HCT116 (cell line): ENCODE results near the gene TMEM182. TPM values are rescaled to one million over a fixed set of nuclear protein-coding genes. Genes with fewer than 3 reads are reported as not detected.

Source experiments
- ATAC-seq: fragments of 200-7000 bp; cut with Tn5 transposase; 2 replicates; pipeline ENCODE4 v1.9.1; 2020; ENCODE audit warnings: mild to moderate bottlenecking, moderate library complexity
- BruUV-seq: library from RNA; stranded (reverse); fragments of 400-500 nt; replicated peaks from 2 replicates; lab custom pipeline; 2021; lab: Mats Ljungman, UMichigan
- CTCF ChIA-PET: fragments of 300-600 bp; sonication (Branson Sonifier 250); formaldehyde crosslinking; loops from one replicate; lab custom pipeline; 2021; ENCODE audit warnings: antibody characterized with exemption; lab: Charles Lee
- POLR2A ChIA-PET: fragments of 300-600, 350-600 bp; sonication (Branson Sonifier 250); formaldehyde crosslinking; loops from one replicate; lab custom pipeline; 2021; ENCODE audit warnings: antibody characterized with exemption; lab: Charles Lee
- RAD21 ChIA-PET, 2 experiments: fragments of 300-600 bp; sonication (Branson Sonifier 250); formaldehyde crosslinking; loops; one replicate each; lab custom pipeline; 2023; ENCODE audit warnings: low total read pairs in 2 of 2; ENCODE audit not compliant: uncharacterized antibody in 2 of 2, unreplicated experiment in 2 of 2, low non-redundant PET in 1 of 2; lab: Charles Lee
- DNase-seq: peaks from one replicate; pipeline ENCODE4 v3.0.0-alpha.2; 2010; ENCODE audit warnings: low read depth, low spot score
- H2AFZ ChIP-seq: fragments of 200-600 bp; shearing (Covaris generic), sonication (generic); 2 replicates; pipeline ENCODE4 v1.6.1; 2017; ENCODE audit warnings: low read depth, mixed run types, mixed read lengths, antibody characterized with exemption, low read length; ENCODE audit not compliant: poor library complexity, severe bottlenecking
- H3K27ac ChIP-seq: 2 replicates; pipeline ENCODE4 v1.5.1; 2012; ENCODE audit warnings: low read depth, low read length
- H3K27me3 ChIP-seq: fragments of 200-600 bp; sonication (generic); 2 replicates; pipeline ENCODE4 v1.6.1; 2016; ENCODE audit warnings: mixed run types, low read length, mixed read lengths; ENCODE audit not compliant: insufficient read depth
- H3K36me3 ChIP-seq, 2 experiments: fragments of 200-500 bp in 1 of 2; fragments of 200-600 bp in 1 of 2; sonication (Bioruptor generic) in 1 of 2; sonication (generic) in 1 of 2; 2 replicates each; pipeline versions ENCODE4 v1.5.1 to v1.6.1; 2014 to 2016; ENCODE audit warnings: low read length in 2 of 2, inconsistent platforms in 1 of 2, mixed read lengths in 1 of 2, mixed run types in 1 of 2; ENCODE audit not compliant: insufficient read depth in 2 of 2, control insufficient read depth in 1 of 2
- H3K4me1 ChIP-seq, 2 experiments: fragments of 200-600 bp in 1 of 2; sonication (generic) in 1 of 2; 2 replicates each; pipeline versions ENCODE4 v1.5.1 to v1.6.1; 2012 to 2017; ENCODE audit warnings: low read length in 2 of 2, inconsistent platforms in 1 of 2, mild to moderate bottlenecking in 1 of 2, mixed read lengths in 1 of 2, mixed run types in 1 of 2, moderate library complexity in 1 of 2; ENCODE audit not compliant: insufficient read depth in 2 of 2, control insufficient read depth in 1 of 2
- H3K4me2 ChIP-seq: fragments of 200-600 bp; sonication (generic); 2 replicates; pipeline ENCODE4 v1.6.1; 2017; ENCODE audit warnings: mixed run types, low read length, mixed read lengths
- H3K4me3 ChIP-seq, 2 experiments: fragments of 200-600 bp in 1 of 2; sonication (generic) in 1 of 2; replicated peaks in 1 of 2; 2 replicates each; pipeline ENCODE4 v1.5.1; 2011 to 2016; ENCODE audit warnings: low read length in 2 of 2, control low read depth in 1 of 2, low read depth in 1 of 2, mild to moderate bottlenecking in 1 of 2, mixed read lengths in 1 of 2, mixed run types in 1 of 2
- H3K79me2 ChIP-seq: fragments of 200-600 bp; sonication (generic); 2 replicates; pipeline ENCODE4 v1.6.1; 2017; ENCODE audit warnings: mild to moderate bottlenecking, mixed run types, low read length, moderate library complexity, mixed read lengths; ENCODE audit not compliant: insufficient read depth
- H3K9ac ChIP-seq: fragments of 200-600 bp; sonication (generic); 2 replicates; pipeline ENCODE4 v1.6.1; 2016; ENCODE audit warnings: low read length, mixed read lengths
- H3K9me2 ChIP-seq: fragments of 200-600 bp; sonication (generic), shearing (Covaris generic); 2 replicates; pipeline ENCODE4 v1.6.1; 2017; ENCODE audit warnings: mixed run types, mild to moderate bottlenecking, moderate library complexity; ENCODE audit not compliant: insufficient read depth
- H3K9me3 ChIP-seq, 2 experiments: fragments of 200-500 bp in 1 of 2; fragments of 200-600 bp in 1 of 2; sonication (Bioruptor generic) in 1 of 2; sonication (generic) in 1 of 2; 2 replicates each; pipeline ENCODE4 v1.6.1; 2014 to 2017; ENCODE audit warnings: low read length in 2 of 2, mixed read lengths in 2 of 2, inconsistent platforms in 1 of 2, low read depth in 1 of 2, mild to moderate bottlenecking in 1 of 2, mixed run types in 1 of 2, moderate library complexity in 1 of 2; ENCODE audit not compliant: control insufficient read depth in 1 of 2, insufficient read depth in 1 of 2
- H4K20me1 ChIP-seq: fragments of 200-600 bp; sonication (generic), shearing (Covaris generic); 2 replicates; pipeline ENCODE4 v1.6.1; 2017; ENCODE audit warnings: mixed run types, mild to moderate bottlenecking, moderate library complexity; ENCODE audit not compliant: insufficient read depth
- CEBPB ChIP-seq: IDR thresholded peaks from 2 replicates; pipeline ENCODE4 v1.6.1; 2012; ENCODE audit warnings: low read depth
- CTCF ChIP-seq, 3 experiments: fragments of 200-600 bp in 1 of 3; sonication (generic) in 1 of 3; IDR thresholded peaks in 2 of 3; conservative IDR thresholded peaks in 1 of 3; 2 replicates each; pipeline ENCODE4 v1.5.1; 2012 to 2017; ENCODE audit warnings: low read depth in 2 of 3, low read length in 2 of 3, antibody characterized with exemption in 1 of 3, borderline replicate concordance in 1 of 3, control low read depth in 1 of 3, mild to moderate bottlenecking in 1 of 3, mixed read lengths in 1 of 3, mixed run types in 1 of 3, moderate library complexity in 1 of 3; ENCODE audit not compliant: insufficient read depth in 1 of 3
- EGR1 ChIP-seq: IDR thresholded peaks from 2 replicates; pipeline ENCODE4 v1.6.1; 2012; ENCODE audit warnings: low read depth
- ELF1 ChIP-seq: IDR thresholded peaks from 2 replicates; pipeline ENCODE4 v1.6.1; 2012; ENCODE audit warnings: low read depth, borderline replicate concordance
- EZH2 ChIP-seq: fragments of 200-600 bp; sonication (generic); IDR thresholded peaks from 2 replicates; pipeline ENCODE4 v1.6.1; 2017; ENCODE audit warnings: antibody characterized with exemption, mixed run types
- EZH2phosphoT487 ChIP-seq: fragments of 200-600 bp; IDR thresholded peaks from 2 replicates; pipeline ENCODE4 v1.6.1; 2018; ENCODE audit warnings: antibody characterized with exemption, borderline replicate concordance
- MAX ChIP-seq: IDR thresholded peaks from 2 replicates; pipeline ENCODE4 v1.6.1; 2012
- POLR2A ChIP-seq: IDR thresholded peaks from 2 replicates; pipeline ENCODE4 v1.7.0; 2011; ENCODE audit warnings: borderline replicate concordance; ENCODE audit not compliant: insufficient read depth, insufficient read length; ENCODE audit errors: extremely low read depth
- POLR2AphosphoS5 ChIP-seq: IDR thresholded peaks from 2 replicates; pipeline ENCODE4 v1.6.1; 2011; ENCODE audit warnings: mild to moderate bottlenecking, low read depth, low read length, moderate library complexity
- REST ChIP-seq: IDR thresholded peaks from 2 replicates; pipeline ENCODE4 v1.6.1; 2012; ENCODE audit warnings: low read depth
- SP1 ChIP-seq: IDR thresholded peaks from 2 replicates; pipeline ENCODE4 v1.6.1; 2012; ENCODE audit warnings: low read depth
- SRF ChIP-seq: IDR thresholded peaks from 2 replicates; pipeline ENCODE4 v1.6.1; 2012; ENCODE audit warnings: low read depth
- YY1 ChIP-seq: IDR thresholded peaks from 2 replicates; pipeline ENCODE4 v1.6.1; 2011; ENCODE audit warnings: low read length, low read depth, moderate library complexity, mild to moderate bottlenecking; ENCODE audit not compliant: insufficient replicate concordance; ENCODE audit errors: extremely low read depth
- ZBTB33 ChIP-seq: IDR thresholded peaks from 2 replicates; pipeline ENCODE4 v1.6.1; 2011; ENCODE audit warnings: mild to moderate bottlenecking, low read length, moderate library complexity; ENCODE audit not compliant: insufficient replicate concordance; ENCODE audit errors: extremely low read depth
- ZNF274 ChIP-seq: fragments of 200-500 bp; sonication (Bioruptor generic); IDR thresholded peaks from 2 replicates; pipeline ENCODE4 v1.6.1; 2014; ENCODE audit warnings: mild to moderate bottlenecking, low read depth, low read length, inconsistent platforms
- intact Hi-C: fragments of 100-400 bp; cut with micrococcal nuclease; formaldehyde crosslinking; loops from 2 replicates; pipeline ENCODE4 v1.10.0; 2022
- total RNA-seq: library from RNA; stranded (reverse); gene quantifications from one replicate; pipeline ENCODE4 v1.2.1, GENCODE V29; 2021; ENCODE audit not compliant: unreplicated experiment

The TMEM182 gene
- total RNA-seq, 1 experiment from 2014 or later = 8.4 TPM

- intact Hi-C loops = no loop called here
- Histone ChIP-seq H3K4me3 (no peak overlapping the region), H3K9ac (no peak overlapping the region), H3K36me3 (no peaks in the 10 kb centered on the region), H4K20me1 (no peaks in the 10 kb centered on the region), H3K9me2 (no peaks in the 10 kb centered on the region), H3K9me3 (no peaks in the 10 kb centered on the region), H3K79me2 (no peaks in the 10 kb centered on the region), H3K27ac (no peak overlapping the region), H3K4me2 (no peak overlapping the region), H3K27me3 (no peaks in the 10 kb centered on the region), H3K4me1 (no peaks in the 10 kb centered on the region), H2AFZ (no peak overlapping the region)
- BruUV-seq = no TSS peak
- no peak for DNase-seq
- RAD21 ChIA-PET = no interaction called here
- TF ChIP-seq ELF1 (no peak), ZNF274 (no peak), SRF (no peak), ZBTB33 (no peak), EGR1 (no peak), MAX (no peak), REST (no peak), YY1 (no peak), POLR2A (no peak), SP1 (no peak), POLR2AphosphoS5 (no peak), EZH2phosphoT487 (no peak), EZH2 (no peak), CTCF (IDR thresholded peaks at IDR 0.05 in 2 of 3, conservative IDR thresholded peaks at IDR 0.05 in 1 of 3; ENCODE audit: borderline replicate concordance in 1 of 3, insufficient read depth in 1 of 3, low read depth in 2 of 3, low read length in 2 of 3) (no peak), CEBPB (no peak)
- CTCF ChIA-PET = interaction anchor here (0.9 kb wide), 1 partner anchor 17 kb away, joined by 3 read pairs; no protein-coding TSS in a partner anchor
- ATAC-seq = no peak
- POLR2A ChIA-PET = no interaction called here
Observed at GRCh38 chr2:102770506-102770905, 8.7 kb downstream of the TMEM182 start.
